GM18873 (cell line): ENCODE data around the gene TFIP11.

ENCODE experiments used
- ATAC-seq: cut with Tn5 transposase; IDR thresholded peaks from one replicate; pipeline ENCODE4 v1.9.1; 2021; ENCODE audit warnings: mild to moderate bottlenecking, moderate library complexity, moderate number of reproducible peaks; ENCODE audit not compliant: unreplicated experiment, low FRiP score

Gene TFIP11

GRCh38 chr22:26514419-26515161 is 2.3 kb upstream of the TFIP11 start:
- no peak for ATAC-seq

- ATAC-seq: no peak
These were observed 1.6 kb upstream of the TFIP11 start for GRCh38 chr22:26513838-26514237.

GRCh38 chr22:26508148-26508547 is 4.1 kb downstream of the TFIP11 start:
- no peak for ATAC-seq

GRCh38 chr22:26503758-26504157 is 8.5 kb downstream of the TFIP11 start:
- ATAC-seq: no peak

GRCh38 chr22:26502688-26503561 is 9.3 kb downstream of the TFIP11 start:
- no peak for ATAC-seq

- no peak for ATAC-seq
These were observed 10.3 kb downstream of the TFIP11 start for GRCh38 chr22:26501996-26502395.

- no peak for ATAC-seq
These were observed 13.0 kb downstream of the TFIP11 start for GRCh38 chr22:26499188-26499703.

- ATAC-seq: no peak
These were observed 15.8 kb downstream of the TFIP11 start for GRCh38 chr22:26496456-26496855.

GRCh38 chr22:26494506-26494905 is 17.8 kb downstream of the TFIP11 start:
- no peak for ATAC-seq

GRCh38 chr22:26492220-26492619 is 20.1 kb downstream of the TFIP11 start:
- no peak for ATAC-seq

GRCh38 chr22:26489447-26490036 is 22.7 kb downstream of the TFIP11 start:
- ATAC-seq: no peak

- ATAC-seq: no peak
These were observed 24.3 kb downstream of the TFIP11 start for GRCh38 chr22:26487996-26488395.

- ATAC-seq: no peak
These were observed 25.9 kb downstream of the TFIP11 start for GRCh38 chr22:26486394-26486793.

- ATAC-seq: no peak
These were observed 26.4 kb downstream of the TFIP11 start for GRCh38 chr22:26485806-26486390.

GRCh38 chr22:26485013-26485412 is 27.3 kb downstream of the TFIP11 start:
- no peak for ATAC-seq

GRCh38 chr22:26484360-26484706 is 27.9 kb downstream of the TFIP11 start:
- no peak for ATAC-seq

GRCh38 chr22:26483439-26484359 is 28.6 kb downstream of the TFIP11 start, which contains the start of the genes HPS4 and SRRD:
Gene HPS4, minus strand, starts transcription at chr22:26483783. Its CDS starts 2,021 bp downstream, at chr22:26481762.
Gene SRRD, plus strand, starts transcription at chr22:26483877. Its CDS starts 14 bp downstream, at chr22:26483891.
- peak; percentile 51 for ATAC-seq

- ATAC-seq: peak; percentile 1
These were observed 29.2 kb downstream of the TFIP11 start for GRCh38 chr22:26483043-26483438.

- ATAC-seq: no peak
These were observed 30.1 kb downstream of the TFIP11 start for GRCh38 chr22:26482161-26482560.
